LNCaP clone FGC (cell line): ENCODE results near the gene B4GALNT3.

ENCODE experiments used
- DNase-seq: peaks from one replicate; pipeline ENCODE4 v3.0.0-alpha.2; 2011; ENCODE audit warnings: low read depth
- H3K4me3 ChIP-seq: 2 replicates; pipeline ENCODE4 v1.5.1; 2011; ENCODE audit warnings: mild to moderate bottlenecking, low read depth, low read length, control low read depth
- TF ChIP-seq, protein P1 (sequence below): IDR thresholded peaks from 2 replicates; pipeline ENCODE4 v1.5.1; 2012; ENCODE audit warnings: mild to moderate bottlenecking; ENCODE audit not compliant: control insufficient read depth, insufficient read depth; ENCODE audit errors: extremely low read depth

B4GALNT3 gene

DNA sequence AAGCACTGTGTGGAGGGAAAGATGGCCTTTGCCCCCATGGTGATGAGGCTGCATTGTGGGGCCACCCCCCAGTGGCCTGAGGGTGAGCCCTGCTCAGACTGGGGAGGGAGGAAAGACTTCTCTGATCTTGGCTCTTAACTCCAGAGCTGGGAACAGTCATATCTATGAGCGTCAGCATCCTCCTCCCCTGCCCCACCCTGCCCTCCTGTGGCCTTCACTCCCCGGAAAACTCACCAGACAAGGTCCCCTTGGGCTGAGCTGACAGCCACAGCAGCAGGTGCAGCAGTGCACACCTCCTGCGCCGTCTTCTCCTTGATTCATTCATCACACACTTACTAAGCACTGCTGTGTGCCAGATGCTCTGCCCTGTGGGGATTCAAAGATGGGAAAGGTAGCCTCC, 98.8 kb downstream of the B4GALNT3 start:
- no peak for DNase-seq
- H3K4me3 ChIP-seq: no peak overlapping the region
- TF ChIP-seq, protein P1, sequence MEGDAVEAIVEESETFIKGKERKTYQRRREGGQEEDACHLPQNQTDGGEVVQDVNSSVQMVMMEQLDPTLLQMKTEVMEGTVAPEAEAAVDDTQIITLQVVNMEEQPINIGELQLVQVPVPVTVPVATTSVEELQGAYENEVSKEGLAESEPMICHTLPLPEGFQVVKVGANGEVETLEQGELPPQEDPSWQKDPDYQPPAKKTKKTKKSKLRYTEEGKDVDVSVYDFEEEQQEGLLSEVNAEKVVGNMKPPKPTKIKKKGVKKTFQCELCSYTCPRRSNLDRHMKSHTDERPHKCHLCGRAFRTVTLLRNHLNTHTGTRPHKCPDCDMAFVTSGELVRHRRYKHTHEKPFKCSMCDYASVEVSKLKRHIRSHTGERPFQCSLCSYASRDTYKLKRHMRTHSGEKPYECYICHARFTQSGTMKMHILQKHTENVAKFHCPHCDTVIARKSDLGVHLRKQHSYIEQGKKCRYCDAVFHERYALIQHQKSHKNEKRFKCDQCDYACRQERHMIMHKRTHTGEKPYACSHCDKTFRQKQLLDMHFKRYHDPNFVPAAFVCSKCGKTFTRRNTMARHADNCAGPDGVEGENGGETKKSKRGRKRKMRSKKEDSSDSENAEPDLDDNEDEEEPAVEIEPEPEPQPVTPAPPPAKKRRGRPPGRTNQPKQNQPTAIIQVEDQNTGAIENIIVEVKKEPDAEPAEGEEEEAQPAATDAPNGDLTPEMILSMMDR: no peak

DNA sequence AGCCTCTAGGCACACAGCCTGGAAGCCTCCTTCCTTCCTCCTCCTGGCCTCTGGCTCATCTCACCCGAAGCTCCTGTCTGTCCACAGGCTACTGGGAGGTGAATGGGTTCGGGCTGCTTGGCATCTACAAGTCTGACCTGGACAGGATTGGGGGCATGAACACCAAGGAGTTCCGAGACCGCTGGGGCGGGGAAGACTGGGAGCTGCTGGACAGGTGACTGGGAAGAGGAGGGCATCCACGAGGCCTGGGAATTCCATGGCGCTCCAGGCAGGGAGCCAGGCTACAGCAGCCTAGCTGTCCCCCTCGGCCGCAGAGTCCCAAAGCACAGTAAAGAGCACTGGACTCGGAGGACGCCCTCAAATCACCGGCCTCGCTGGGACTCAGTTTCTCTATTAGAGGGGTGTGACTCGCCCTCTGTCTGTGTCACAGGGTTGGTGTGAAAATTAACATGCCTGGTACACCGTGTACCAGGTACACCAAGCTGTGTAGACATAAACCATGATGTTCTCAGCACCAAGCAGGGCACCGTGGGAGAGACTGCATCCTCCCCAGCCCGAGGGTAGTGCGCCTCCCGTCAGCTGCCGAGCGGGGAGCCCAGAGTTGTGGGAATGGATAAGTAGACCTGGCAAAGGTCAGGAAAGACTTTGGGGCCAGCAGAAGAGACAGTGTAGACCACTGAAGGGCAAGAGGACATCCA, 99.6 kb downstream of the B4GALNT3 start:
- DNase-seq: no peak
- H3K4me3 ChIP-seq: no peak overlapping the region
- TF ChIP-seq, protein P1: no peak

DNA sequence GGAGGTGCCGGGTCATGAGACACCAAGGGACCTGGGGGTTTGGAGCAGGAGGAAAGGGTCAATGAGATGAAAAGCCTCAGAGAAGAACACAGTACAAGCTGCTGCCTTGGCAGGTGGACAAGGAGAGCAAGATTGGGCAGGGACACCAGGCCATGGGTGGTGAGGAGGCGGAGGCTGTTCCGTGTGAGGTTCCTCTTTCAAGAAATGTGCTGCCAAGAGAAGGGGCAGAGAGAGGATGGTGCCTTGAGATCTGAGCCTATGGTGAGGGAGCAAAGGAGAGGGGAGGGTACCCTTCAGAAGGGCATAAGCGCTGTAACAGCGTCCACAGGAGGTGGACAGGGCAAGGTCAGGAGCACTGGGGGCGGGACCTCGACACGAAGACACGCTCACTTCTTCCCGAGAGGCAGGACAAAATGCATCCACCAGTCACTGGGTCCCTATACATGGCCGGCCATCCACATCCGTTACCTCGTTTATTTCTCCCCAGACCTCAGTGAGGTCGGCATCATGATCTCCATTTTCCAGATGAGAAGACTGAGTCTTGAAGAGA, 100.2 kb downstream of the B4GALNT3 start:
- H3K4me3 ChIP-seq: no peak overlapping the region
- DNase-seq: no peak
- TF ChIP-seq, protein P1: no peak

DNA sequence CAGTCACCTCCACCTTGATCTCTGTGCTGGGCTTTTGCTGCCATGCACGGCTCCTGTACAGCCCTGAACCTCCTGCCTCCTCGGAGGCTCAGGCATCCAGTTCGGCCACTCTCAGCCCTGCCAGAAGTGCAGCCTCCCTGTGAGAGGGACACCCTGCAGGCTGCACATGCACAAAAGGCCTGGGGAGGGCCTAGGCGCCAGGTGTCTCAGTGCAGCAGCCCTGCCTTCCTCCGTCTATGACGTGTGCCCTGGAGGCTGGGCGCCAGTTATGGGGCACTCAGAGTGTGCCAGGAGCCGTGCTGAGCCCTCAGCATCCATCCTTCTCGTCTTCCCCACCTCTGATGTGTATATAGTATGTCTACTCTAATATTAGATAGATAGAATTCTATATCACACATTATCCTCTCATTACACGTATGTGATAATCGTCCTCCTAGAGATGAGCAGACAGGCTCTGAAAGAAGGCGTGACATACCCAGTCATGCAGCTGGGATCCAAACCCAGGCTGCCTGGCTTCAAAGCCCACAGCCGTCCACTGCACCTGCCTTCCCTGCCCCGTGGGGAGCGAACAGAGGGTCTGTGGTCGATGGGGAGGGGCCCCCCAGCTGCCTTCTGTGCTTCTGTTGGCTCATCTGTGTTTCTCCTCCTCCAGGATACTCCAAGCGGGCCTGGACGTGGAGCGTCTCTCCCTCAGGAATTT, 101.1 kb downstream of the B4GALNT3 start:
- no peak for DNase-seq
- H3K4me3 ChIP-seq: no peak overlapping the region
- TF ChIP-seq, protein P1: no peak

DNA sequence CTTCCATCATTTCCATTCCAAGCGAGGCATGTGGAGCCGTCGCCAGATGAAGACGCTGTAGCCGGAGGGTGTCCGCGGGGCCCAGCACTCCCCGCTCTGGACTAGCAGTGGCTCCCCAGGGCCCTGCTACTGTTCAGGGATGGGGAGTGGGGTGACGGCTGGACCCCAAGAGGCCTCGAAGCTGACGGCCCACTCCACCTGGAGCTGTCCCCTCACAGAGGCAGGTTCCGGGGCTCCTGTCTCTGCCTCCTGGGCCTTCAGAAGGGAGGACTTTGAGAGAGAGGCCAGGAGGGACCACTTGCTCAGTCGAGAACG, 101.6 kb downstream of the B4GALNT3 start:
- no peak for DNase-seq
- TF ChIP-seq, protein P1: no peak
- no peak overlapping the region for H3K4me3 ChIP-seq

DNA sequence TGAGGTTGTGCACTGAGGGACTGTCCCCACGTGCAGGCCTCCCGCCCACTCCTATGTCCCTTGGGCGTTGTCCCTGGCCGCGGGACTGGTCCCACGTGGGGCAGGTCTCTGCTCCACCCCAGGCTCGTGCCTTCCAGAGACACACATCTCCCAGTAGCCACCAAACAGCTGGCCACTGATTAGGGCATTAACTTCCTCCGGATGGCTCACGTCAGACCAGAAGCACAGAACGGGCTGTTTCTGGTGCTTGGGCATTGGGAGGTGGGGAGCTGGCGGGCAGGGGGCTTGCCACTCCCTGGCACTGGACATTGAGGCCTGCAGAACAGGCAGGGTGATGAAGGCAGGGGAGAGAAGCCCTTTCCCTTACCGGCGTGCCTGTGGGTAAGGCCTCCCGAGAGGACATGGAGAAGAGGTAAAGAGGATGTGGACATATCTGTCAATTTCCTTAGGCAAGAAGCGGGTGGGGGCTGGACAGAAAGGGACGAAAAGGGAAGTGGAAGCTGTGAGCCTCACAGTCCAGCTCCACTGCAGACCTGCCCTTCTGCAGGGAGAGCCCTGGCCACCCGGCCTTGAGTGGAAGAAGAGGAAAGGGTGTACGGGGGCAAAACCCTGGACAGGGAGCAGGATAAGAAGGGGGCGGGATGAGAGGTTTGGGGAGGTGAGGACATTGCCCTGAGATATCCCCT, 102.3 kb downstream of the B4GALNT3 start:
- no peak for DNase-seq
- TF ChIP-seq, protein P1: no peak
- H3K4me3 ChIP-seq: no peak overlapping the region
